GM08714 (cell line): ENCODE data around the gene TPP1.
A peak's percentile ranks its signal among the peaks of the same experiment; 100 is the strongest.

Experiments
- H3K4me3 ChIP-seq: fragments of 200-500 bp; sonication (Bioruptor generic); 2 replicates; pipeline ENCODE4 v1.5.1; 2014; ENCODE audit warnings: mild to moderate bottlenecking, low read length, inconsistent platforms
- ZNF274 ChIP-seq: IDR thresholded peaks from 2 replicates; pipeline ENCODE4 v1.6.1; 2012; ENCODE audit warnings: mild to moderate bottlenecking, low read depth, low read length

Gene TPP1

DNA sequence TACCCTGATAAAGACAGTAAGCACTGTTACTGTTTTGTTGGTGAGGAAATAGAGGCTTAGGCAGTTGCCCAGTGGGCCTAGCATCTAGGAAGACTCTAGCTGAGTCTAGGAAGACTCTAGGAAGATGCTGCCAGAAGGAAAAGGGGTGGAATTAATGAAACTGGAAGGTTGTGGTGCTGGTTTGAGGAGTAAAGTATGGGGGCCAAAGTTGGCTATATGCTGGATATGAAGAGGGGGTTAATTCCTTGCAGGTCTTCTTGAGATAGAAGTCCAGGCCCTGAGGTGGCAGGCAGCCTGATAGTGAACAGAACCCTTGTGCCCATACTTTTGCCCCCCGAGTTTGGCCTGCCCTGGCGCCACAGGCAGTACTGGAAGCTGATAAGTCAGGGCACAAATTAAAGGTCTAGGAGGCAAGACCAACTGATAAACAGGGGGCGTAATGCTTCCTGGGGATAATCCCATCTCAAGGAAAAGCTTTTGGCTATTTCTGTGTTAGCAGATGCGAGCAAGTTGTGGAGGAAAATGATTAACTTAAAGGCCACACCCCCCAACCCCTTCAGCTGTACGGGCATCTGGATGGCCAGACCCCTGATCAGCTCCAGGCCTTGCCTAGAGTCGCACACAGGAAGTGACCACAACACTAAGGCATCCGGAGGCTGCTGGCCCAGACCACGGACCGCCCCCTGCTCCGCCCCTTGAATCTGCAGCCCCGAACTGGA is 12.6 kb downstream of the TPP1 start:
- no peak for TF ChIP-seq ZNF274
- H3K4me3 ChIP-seq: peak overlapping the region; percentile 49; the same call in 1 of the 2 replicates

DNA sequence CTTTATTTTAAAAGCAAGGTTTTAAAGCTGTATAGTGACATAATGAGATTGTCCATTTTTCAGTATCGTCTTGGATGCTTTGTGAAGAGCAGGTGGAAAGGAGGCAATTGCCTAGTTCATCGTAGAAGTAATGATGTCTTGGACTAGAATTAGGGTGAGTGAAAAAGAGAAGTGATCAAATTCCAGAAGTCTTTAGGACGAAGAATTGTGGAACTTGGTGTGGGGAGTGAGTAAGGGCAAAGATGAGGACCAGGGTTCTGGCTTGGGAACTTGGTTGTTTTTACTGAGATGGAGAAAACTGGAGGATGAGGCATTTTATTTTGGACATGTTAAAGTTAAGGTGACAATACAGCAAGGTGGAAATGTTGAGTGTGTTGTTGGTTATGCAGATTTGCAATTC is 14.4 kb downstream of the TPP1 start:
- H3K4me3 ChIP-seq: peak overlapping the region; percentile 69
- TF ChIP-seq ZNF274: no peak

DNA sequence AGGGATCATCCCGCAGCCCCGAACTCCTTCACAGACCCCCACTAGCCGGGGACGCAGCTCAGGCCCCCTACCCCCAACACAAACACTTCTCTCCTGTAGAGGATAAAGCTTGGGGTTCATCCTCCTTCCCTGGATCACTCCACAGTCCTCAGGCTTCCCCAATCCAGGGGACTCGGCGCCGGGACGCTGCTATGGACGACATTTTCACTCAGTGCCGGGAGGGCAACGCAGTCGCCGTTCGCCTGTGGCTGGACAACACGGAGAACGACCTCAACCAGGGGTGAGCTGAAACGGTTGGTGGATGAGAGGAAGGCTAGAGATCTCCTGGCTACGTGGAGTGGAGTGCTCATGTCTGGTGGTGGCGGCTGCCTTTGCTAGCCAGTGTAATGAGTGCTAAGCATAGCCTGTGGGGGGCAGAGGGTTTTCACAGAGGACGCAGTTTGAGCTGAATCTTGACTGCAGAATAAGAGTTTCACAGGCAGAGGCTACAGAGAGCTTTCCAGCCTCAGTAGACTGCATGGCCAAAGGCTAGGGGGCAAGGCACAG is 15.1 kb downstream of the TPP1 start:
- H3K4me3 ChIP-seq: peak overlapping the region; percentile 69
- TF ChIP-seq ZNF274: no peak

DNA sequence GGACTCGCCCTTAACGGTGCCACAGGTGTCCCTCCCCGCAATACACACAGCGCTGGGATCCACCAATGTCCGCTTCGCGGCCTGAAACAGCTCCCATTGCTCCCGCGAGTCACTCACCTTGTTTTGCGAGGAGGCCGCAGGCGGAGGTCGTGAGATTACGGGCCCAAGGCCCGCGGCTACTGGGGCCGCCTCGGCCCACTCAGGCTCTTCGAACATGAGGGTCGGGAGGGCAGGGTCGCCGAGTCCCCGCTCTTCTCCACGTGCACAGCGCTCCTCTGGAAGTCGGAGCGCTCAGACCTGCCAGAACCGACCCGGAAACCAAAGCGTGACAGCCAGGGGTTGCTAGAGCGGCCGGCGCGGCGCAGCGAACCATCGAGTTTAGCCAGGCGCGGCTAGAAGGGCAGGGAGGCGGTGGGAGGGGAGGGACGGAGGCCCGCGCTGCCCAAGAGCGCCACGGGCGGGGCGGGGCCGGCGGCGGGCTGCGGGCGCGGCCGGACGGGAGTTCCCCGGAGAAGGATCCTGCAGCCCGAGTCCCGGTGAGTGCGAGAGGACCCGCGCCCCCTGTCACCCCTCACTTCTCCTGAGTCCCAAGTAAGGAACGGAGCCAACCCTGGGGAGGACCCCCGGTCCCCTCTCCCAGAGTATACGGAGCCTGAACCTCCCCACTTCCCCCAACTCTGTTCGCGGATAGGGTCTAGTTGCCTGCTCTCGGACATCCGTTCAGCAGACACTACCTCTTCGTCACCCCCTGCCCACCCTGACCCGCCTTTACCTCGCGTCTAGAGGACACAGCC is 15.7 kb downstream of the TPP1 start, which contains the start of the genes ILK and RRP8:
Gene ILK, plus strand, starts transcription at position 488 of the 794 bp plus-strand sequence. CDS start 498 bp downstream, outside the sequence.
Gene RRP8, minus strand, starts transcription at position 330 of the 794 bp plus-strand sequence. Its CDS starts 114 bp downstream, at position 216.
- peak within 1 kb of the TSS; percentile 69 for H3K4me3 ChIP-seq
- TF ChIP-seq ZNF274: no peak

DNA sequence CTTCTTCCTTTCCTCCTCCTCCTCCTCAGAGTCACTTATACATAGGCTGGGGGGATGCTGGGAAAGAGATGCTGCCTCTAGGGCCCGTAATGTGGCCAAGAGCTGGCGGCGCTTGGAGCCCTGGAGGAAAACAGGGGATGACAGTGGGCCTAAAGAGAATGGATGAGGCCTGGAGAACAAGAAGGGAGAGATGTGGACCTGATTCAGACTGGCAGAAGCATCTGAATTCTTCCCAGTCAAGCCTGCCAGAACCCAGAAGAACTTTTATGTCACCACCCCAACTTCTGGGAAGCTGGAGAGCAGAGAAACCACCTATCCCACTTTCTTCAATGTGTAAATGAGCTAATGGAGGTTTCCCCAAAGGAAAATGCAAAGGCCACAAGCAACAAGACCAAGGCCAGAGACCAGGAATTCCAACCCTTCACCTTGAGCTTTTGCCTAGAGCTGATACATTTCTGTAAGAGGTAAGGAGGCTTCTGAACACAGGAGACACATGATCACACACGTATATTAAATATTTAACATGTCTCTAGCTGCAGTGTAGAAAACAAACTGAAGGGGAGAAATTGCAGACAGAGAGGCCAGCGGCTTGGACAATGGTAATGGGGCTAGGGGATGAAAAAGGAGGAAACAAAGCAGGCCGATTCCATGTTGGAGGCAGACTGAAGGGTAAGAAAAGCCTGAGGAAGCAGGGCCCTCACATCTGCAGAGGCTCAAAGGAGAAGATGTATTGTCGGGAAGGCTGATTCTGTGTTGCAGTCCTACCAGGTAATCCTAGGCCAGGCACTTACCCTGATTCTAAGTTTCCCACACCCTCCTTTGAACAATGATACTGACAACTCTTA is 16.9 kb downstream of the TPP1 start:
- no peak for TF ChIP-seq ZNF274
- peak overlapping the region; percentile 69 for H3K4me3 ChIP-seq

DNA sequence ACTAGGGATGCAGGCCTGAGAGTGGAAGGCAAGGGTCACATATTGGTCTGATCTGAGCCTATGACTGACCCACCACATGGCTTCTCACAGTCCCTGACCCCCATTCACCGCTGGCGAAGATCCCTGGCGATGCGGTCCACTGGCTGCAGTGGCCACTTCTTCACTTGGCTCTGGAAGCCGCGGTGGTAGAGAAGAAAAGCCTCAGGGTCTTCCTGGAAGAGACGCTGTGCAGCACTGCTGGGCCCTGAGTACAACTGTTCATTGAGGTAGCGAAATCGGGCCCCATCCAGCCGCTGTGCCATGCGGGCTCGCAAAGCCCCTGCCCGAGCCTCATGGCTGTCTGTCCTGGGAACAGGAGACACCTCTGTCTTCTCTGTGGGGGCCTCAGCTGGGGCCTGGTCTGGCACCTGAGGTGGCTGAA is 18.2 kb downstream of the TPP1 start:
- no peak overlapping the region for H3K4me3 ChIP-seq
- TF ChIP-seq ZNF274: no peak

DNA sequence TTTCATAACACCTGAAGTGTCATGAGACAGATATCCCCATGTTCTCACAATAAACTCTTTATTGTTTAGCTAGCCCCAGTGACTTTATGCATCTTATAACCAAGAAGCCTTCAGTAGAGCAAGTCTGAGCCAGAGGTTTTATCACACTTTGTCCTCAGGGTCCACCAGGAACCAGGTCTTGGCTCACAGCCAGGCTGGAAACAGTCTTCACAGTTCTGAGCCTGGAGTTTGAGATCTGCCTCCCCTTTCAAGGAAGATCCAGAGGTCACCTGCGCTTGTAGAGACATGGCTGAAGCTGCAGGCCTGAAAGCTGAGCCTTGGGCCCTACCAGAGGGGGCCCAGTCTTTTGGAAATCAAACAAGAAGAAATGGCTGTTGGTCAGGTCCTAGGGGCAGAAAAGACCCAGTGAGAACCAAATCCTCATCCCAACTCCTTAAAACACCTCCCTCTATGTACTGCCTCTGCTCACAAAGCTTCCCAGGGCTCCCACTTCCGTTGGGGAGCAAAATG is 19.3 kb downstream of the TPP1 start:
- H3K4me3 ChIP-seq: no peak overlapping the region
- no peak for TF ChIP-seq ZNF274

DNA sequence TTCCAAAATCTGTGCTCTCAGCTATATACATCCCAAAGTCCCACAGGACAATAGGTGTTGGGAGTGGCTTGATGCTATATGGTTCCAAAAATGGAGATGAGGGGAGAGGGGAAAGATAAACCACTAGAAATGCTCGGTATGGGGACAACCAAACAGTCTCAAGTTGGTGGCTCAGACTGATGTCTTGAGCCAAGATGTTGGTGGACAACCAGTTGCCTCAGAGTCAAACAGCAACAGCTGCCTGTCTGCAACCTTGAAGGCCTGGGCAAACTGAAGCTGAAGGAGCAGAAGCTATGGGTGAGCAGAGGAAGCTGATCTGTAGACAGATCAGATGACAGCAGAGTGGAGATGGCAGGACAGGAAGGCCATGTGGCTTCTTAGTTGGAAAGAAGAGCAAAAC is 19.8 kb downstream of the TPP1 start:
- TF ChIP-seq ZNF274: no peak
- H3K4me3 ChIP-seq: no peak overlapping the region

DNA sequence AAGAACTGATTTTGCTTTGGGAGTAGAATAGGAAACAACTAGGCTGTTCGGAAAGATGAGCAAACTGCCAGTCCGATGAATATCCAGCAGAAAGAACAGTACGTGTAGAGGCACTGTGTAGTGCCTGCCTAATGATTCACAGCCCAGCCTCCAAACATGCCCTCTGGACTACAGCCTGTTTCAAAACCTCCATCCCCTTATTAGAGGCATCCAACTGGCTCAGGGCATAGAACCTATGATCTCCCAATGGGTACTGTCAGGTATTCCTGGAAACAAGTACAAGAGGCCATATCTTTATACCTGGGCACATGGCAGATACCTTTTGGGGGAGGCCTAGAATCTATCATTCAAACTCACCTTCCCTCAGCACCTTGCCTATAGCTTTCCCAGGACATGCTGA is 20.7 kb downstream of the TPP1 start:
- no peak for TF ChIP-seq ZNF274
- H3K4me3 ChIP-seq: no peak overlapping the region

DNA sequence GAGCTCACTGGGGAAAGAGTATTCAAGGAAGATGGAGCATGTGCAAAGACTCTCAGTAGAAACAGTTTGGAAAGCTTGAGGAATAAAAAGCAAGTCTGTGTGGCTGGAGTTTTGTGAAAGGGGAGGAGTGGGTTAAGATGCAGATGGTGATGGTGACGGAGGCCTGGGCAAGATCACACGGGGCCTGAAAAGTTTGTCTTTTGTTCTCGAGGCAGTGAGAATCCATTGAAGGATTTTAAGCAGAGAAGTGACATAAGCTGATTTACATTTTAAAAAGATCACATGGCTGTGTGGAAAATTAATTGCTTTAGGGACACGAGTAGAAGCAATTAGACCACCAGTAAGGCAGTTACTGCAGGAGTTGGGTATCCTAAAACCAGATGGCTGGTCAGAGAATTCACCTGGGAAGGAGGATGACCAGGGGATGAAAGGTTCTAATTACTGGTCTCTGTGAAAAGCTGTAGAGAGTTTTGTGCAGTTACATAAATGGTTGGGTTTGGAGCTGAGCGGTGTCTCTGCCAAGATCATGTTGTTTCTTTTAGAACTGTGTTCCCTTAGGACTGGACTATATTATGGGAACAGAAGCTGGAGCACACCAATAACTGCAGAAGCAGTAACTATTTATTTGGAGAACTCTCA is 22.9 kb downstream of the TPP1 start:
- no peak for TF ChIP-seq ZNF274

DNA sequence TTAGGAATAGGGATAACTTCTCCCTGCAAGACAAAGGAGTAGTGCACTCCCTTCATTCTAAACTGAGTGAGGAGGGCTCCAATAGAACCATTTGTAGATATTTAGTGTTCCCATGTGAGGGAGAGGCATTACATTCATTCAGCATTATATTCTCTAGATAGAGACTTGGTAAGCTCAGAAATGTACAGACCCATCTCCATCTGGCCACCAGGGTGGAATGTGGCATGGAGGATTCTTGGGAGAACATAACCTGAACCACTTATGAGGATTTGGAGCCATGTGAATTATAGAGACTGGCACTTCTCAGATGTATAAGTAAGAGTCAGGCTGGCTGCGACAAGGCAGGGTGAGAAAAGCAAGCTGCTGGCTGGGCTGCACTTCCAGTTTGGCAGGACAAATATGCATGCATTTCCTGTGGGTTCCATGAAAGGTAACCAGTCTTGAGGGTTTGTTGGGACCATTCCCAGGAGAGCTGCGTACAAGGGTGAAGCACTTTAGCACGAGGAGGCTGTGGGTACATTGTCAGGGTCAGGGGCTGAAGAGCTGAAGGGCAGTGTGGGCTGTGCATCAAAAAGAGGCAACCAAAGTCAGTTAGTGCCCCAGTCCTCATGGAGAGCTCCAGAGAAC is 25.0 kb downstream of the TPP1 start:
- H3K4me3 ChIP-seq: no peak overlapping the region
- no peak for TF ChIP-seq ZNF274

More for the DNA sequence above, 22.9 kb downstream of the TPP1 start:
- H3K4me3 ChIP-seq: no peak overlapping the region

DNA sequence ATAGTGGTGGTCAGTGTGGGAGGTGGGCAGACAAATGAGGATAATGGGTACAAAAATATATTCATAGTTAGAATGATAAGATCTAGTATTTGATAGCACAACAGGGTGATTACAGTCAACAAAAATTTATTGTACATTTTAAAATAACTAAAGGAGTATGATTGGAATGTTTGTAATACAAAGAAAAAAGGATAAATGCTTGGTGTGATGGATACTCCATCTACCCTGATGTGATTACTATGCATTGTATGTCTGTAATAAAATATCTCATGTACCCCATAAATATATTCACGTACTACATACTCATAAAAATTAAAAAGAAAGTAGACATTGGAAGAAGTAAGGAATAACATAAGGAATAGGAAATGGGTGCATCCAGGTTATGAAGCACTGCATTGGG is 31.2 kb downstream of the TPP1 start:
- no peak overlapping the region for H3K4me3 ChIP-seq
- TF ChIP-seq ZNF274: no peak
